Kasumi-1 (cell line): Measurements from ENCODE around the gene SLC39A11.
"Not testable (repeated sequence)": the region's sequence is repeated elsewhere in the genome, so short reads cannot be mapped to it uniquely, and the experiment has no call there.

ENCODE experiments used
- DNase-seq, 2 experiments: peaks; one replicate each; lab custom pipeline; 2025; lab: John Stamatoyannopoulos, UW

Gene SLC39A11, protein sequence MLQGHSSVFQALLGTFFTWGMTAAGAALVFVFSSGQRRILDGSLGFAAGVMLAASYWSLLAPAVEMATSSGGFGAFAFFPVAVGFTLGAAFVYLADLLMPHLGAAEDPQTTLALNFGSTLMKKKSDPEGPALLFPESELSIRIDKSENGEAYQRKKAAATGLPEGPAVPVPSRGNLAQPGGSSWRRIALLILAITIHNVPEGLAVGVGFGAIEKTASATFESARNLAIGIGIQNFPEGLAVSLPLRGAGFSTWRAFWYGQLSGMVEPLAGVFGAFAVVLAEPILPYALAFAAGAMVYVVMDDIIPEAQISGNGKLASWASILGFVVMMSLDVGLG

DNA sequence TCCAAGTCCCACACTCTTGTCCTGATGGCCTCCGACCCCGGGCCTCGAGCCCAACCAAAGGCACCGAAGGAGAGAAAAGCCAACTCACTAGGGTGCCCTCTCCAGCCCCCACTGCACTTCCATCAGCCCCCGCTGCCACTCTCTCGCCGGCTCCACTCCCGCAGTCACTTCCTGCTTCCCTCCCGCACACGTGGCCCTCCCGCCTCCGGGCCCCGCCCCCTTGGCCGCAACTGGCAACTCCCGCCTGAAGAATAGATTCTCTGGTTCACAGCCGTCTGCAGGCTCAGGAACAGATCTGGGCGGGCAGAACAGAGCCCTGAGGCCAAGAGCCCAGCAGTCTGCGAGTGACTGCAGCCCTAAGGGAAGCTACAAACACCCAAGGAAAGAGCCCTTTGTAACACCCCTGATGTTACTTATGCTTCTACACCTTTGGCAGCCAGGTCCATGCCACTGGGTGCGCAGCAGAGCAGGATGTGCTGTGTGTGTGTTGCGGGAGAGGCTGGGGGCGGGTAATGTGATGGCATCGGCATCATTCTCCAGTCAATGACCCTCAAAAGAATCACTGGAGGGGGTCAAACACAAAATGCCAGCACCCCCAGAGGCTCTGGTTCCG lies at the start of gene SLC39A11:
Gene SLC39A11 (minus strand): TSS at position 166 of the 613 bp plus-strand sequence. CDS start 3,924 bp downstream, outside the sequence.
- DNase-seq, result peak; percentile 99

- DNase-seq, result peak in 1 of 2 experiments; percentile 26
Measured at GRCh38 chr17:73141411-73141810, 48.9 kb upstream of the SLC39A11 start.

DNA sequence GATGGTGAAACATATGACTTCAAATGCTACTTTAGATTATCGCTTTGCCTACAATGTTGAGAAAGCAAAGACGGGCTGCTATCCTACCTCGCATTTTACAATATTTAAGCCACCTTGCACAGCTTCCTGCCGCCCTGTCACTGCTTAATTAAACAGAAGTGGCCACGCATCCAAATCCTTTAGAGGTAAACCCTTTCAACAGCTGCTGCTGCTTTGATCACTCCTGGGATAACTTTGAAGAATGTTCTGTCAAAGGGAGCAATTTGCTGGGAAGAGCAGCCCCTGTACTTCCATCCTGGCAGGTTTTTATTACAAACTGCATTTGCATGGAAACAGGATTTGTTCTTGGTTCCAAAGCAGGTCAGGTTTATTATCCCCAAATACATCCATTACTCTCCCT lies 48.1 kb upstream of the SLC39A11 start:
- no peak for DNase-seq

GRCh38 chr17:73139296-73139695 lies 46.8 kb upstream of the SLC39A11 start:
- DNase-seq, result no peak

- DNase-seq, result no peak
Measured at GRCh38 chr17:73138541-73139138, 46.2 kb upstream of the SLC39A11 start.

- no peak for DNase-seq
Measured at GRCh38 chr17:73137376-73137775, 44.9 kb upstream of the SLC39A11 start.

DNA sequence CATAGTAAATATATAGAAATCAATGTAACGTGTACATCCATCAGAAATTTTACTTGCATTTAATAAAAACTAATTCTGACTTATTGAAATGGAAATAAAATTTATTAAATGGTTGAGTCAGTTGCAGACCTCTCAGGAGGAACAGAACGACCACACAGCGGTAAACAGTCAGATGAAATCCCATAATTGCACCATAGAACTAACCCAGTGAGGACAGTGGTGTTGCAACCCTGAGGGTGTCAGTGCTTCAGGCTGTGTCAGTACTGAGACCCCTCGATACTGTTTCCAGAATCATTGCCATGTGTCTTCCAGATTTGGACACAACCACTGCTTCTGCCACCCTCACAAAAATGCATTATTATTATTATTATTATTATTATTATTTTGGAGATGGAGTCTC lies 43.3 kb upstream of the SLC39A11 start:
- DNase-seq, result no peak

- peak; percentile 49 to 51 for DNase-seq
Measured at GRCh38 chr17:73133911-73134649, 41.6 kb upstream of the SLC39A11 start.

- no peak for DNase-seq
Measured at GRCh38 chr17:73132085-73132492, 39.6 kb upstream of the SLC39A11 start.

GRCh38 chr17:73131439-73131838 lies 39.0 kb upstream of the SLC39A11 start:
- not testable (repeated sequence) for DNase-seq

DNA sequence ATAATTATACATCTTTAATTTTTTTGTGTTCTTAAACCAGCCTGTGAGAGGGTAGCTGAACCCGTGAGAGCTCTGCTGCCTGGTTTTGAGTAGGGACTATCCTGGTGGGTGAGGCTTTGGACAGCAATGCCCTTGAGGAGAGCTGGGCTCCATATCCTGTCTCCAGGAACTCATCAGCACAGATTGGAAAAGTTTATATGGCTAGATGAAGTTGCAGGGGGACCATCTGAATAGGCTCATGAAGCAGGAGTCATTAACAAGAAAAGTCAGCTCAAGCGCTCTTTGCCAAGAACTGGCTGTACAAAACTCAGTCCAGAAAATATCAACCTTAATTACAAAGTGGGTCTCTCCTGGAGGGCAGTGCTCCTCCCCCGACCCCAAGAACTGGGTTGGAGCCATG lies 38.5 kb upstream of the SLC39A11 start:
- DNase-seq, result no peak

GRCh38 chr17:73128496-73128895 lies 36.0 kb upstream of the SLC39A11 start:
- DNase-seq, result no peak

DNA sequence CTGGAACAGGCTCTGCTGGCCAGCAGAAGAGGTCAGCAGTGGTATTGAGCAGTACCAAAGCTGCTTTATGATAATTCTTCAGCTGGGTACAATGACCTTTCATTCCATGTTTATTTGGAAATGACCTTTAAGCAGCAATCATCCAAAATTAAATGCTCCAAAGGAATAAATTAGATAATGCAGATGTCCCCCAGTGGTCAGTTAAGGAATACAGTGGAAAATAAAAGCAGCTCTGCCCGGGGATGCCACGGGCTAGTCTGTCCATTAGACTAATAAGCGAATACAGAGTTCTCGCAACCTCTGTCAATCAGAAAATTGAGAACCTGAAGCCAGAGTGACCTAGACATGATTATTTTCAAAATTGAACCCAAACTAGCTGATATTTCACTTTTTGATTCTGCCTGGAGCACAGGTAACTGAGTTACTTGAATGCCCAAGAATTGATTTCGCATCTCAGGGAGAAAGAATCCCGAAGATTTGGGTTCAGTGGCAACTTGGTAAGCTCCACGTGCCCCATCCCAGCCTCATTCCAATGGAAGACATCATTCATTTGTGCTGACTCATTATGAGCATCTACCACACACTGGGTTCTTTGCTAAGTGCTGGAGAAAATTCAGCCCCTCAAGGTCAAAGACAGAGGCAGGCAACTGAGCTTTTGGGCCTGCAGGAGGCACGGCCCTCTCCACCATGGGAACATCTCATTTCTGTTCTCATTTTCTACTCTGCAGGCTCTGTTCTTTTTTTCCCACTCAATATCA lies 34.4 kb upstream of the SLC39A11 start:
- DNase-seq, result no peak

GRCh38 chr17:73123606-73124320 lies 31.3 kb upstream of the SLC39A11 start:
- no peak for DNase-seq

DNA sequence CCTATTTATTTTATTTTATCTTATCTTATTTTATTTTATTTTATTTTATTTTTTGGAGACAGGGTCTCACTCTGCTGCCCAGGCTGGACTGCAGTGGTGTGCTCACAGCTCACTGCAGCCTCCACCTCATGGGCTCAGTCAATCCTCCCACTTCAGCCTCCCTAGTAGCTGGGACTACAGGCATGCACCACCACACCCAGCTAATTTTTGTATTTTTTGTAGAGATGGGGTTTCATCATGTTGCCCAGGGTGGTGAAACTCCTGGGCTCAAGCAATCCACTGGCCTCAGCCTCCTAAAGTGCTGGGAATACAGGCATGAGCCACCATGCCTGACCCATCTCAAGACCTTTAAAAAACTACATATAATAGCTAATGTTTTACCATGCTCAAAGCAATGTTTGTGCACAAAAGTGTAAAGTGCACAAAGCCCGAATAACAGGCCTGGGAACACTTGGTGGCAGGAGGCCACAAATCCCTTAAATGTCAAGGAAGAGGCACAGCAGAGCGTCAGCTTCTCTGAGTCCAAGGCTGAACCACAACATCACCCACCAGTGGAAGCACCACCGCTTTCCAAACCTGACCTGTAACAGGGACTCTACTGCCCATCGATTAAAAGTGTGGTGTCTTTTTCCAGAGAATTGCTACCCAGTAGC lies 30.6 kb upstream of the SLC39A11 start:
- DNase-seq, result no peak

- no peak for DNase-seq
Measured at GRCh38 chr17:73121506-73121905, 29.0 kb upstream of the SLC39A11 start.

- DNase-seq, result no peak
Measured at GRCh38 chr17:73119631-73120030, 27.1 kb upstream of the SLC39A11 start.

DNA sequence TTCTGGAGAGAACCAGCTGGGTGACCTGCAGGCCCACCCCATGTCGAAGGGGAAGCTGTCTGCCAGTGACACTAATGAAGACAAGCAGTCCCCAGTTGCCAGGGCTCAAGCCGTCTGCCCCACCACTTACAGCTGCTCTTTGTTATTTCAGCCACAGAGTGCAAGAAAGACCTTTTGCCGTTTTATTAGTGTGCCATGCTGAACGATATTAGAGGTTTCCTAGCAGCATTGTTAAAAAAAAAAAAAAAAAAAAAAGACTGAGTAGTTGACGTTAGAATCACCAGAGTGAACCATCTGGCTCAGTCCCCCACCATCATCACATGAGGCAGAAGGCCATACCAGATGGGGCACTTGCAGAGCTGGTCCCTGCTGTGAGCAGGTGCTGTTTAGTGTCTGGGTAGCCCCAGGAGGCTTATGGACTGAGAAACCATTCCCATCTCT lies 26.5 kb upstream of the SLC39A11 start:
- no peak for DNase-seq

GRCh38 chr17:73118139-73118538 lies 25.7 kb upstream of the SLC39A11 start:
- DNase-seq, result no peak

GRCh38 chr17:73112246-73112645 lies 19.8 kb upstream of the SLC39A11 start:
- no peak for DNase-seq
